Activated CD4-positive, alpha-beta T cell treated with anti-CD3 and anti-CD28 coated beads, Interleukin-2, amount 50 U/mL, for 4 hours (primary cell): ENCODE results near the gene KIAA1755.
"Not testable (repeated sequence)": the region's sequence is repeated elsewhere in the genome, so short reads cannot be mapped to it uniquely, and the experiment has no call there.

Source experiments
- DNase-seq, 2 experiments: peaks; one replicate each; pipeline ENCODE4 v3.0.0-alpha.2; 2020

KIAA1755 gene

DNA sequence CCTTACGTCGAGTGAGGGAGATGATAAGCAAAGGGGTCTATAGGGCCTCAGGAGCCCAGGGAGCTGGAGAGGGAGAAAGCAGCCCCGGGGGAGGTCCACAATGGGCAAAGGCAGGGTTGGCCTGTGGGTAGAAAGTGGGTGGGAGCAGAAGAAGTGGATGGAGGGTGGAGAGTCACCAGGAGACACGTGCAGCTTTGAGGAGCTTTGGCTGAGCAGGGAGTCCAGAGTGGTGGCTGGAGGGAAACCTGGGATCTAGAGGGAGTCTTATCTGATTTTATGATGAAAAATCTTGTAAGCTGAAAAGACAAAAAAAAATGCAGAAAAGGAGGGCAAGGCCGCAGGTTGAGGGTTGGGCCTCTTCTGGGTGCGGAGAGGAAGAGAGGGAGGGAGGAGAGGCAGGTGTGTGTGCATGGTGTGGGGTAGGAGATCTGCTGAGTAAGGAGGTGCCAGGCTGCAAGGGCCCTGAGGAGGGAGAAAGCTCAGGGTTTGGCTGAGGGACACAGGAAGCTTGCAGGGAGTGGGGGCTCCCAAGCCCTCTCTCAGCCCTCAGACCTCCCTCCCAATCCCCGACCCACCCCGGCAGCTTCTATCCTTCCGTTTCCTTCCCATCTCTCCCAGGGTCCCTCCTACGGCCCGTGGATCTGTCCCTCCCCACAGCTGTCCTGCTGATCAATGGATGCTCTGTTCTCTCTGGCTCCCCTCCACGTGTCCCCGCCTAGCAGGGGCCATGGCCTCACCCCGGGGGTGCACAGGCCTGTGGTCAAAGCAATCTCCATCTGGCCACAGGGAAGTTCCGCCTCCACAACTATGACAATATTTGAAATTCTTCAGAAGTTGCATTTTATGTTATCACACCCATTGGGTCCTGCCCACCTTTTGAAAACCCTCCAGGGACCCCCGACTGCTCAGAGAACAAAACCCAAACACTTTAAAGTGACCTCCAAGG lies 26.3 kb upstream of the KIAA1755 start:
- no peak for DNase-seq

DNA sequence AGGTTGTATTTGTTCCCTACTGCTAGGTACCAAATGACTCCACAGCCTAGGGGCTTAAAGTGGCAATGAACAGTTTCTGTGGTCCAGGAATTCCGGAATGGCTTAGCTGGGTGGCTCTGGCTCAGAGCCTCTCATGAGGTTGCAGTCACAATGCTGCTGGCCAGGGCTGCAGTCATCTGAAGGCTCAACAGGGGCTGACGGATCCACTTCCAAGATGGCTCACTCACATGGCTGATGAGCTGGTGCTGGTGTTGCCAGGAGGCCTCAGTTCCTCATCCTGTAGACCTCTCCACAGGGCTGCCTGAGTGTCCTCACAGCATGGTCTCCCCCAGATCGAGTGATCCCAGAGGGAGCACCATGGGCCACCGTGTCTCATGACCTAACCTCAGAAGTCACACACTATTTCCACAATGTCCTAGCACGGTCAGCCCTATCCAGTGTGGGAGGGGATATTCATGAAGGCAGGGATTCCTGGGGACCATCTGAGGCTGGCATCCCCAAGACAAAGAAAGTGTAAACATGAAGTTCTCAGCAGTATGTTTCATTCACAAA lies 24.4 kb upstream of the KIAA1755 start:
- no peak for DNase-seq

DNA sequence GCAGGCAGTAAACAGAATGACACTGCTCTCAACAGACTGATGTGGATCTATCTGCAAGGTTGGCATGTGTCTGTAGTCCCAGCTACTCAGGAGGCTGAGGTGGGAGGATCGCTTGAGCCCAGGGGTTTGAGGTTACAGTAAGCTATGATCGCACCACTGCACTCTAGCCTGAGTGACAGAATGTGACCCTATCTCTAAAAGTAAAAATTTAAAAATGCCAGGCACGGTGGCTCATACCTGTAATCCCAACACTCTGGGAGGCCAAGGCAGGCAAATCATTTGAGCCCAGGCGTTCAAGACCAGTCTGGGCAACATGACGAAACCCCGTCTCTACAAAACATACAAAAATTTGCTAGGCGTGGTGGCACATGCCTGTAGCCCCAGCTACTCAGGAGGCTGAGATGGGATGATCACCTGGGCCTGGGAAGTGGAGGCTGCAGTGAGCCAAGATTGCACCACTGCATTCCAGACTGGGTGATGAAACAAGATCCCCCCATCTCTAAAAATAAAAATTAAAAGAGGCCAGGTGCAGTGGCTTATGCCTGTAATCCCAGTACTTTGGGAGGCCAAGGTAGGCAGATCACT lies 23.6 kb upstream of the KIAA1755 start:
- not testable (repeated sequence) for DNase-seq

DNA sequence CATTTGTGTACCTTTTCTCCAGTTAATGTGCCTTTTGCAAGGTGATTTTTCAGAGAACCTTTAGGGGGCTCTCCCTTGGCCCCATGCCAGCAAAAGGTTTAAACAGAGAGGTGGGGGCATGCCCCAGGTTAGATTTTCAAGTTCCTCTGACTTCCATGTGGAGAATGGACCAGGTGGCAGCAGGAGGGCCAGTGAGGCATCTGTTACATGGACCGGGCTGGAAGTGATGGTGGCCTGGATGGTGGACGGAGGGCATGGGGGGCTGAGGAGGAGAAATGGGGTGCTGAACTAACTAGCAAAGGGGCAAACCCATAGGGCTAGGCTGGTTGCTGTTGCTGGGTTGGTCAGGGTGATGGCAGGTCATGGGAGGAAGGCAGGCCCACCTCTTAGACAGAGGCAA lies 22.7 kb upstream of the KIAA1755 start:
- no peak for DNase-seq

DNA sequence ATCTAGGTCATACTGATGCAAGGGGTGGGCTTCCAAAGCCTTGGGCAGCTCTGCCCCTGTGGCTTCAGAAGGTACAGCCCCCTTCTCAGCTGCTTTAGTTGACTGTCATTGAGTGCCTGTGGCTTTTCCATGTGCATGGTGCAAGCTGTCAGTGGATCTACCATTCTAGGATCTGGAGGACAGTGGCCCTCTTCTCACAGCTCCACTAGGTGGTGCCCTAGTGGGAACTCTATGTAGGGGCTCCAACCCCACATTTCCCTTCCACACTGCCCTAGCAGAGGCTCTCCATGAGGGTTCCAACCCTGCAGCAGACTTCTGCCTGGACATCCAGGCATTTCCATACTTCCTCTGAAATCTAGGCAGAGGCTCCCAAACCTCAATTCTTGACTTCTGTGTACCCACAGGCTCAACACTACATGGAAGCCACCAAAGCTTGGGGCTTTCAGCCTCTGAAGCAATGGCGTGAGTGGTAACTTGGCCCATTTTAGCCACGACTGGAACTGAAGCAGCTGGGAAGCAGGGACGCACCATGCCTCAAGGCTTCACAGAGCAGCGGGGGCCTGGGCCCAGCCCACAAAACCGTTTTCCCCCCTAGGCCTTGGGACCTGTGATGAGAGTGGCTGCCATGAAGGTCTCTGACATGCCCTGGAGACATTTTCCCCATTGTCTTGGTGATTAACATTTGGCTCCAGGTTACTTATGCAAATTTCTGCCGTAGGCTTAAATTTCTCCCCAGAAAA lies 20.8 kb upstream of the KIAA1755 start:
- not testable (repeated sequence) for DNase-seq

DNA sequence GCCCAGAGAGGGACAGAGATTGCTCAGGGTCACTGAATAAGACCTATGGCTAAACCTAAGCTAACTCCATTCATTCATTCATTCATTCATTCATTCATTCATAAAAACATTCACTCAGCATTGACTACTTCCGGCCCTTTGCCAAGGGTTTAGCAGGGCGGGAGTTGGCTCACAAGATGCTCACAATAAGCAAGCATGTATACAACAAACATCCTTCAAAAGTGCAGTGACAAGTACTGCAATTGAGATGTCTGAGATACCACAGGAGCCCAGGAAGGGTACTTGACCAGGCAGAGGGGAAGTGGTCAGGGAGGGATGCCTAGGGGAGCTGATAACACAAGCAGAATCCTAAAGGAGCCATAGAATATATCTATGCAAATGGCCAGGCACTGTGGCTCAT lies 18.2 kb upstream of the KIAA1755 start:
- no peak for DNase-seq

DNA sequence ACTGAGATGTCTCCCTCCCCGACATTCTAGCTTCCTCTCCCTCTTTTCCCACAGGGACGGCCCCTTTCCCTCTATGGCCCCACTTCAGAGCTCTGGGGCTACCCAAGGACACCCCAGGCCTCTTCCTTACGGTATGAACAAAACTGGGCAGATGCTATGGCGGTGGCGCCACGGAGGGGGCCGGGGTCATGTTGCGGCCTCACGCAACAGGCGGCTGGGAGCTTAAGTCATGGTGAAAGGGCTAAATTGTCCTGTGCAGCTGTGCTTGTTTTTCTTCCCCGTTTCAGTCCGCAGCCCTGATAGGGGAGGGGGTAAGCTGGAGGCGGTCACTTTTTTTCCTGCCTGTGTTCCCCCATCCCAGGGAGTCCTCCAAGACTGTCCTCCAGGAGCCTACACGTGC lies 17.6 kb upstream of the KIAA1755 start:
- DNase-seq = no peak

DNA sequence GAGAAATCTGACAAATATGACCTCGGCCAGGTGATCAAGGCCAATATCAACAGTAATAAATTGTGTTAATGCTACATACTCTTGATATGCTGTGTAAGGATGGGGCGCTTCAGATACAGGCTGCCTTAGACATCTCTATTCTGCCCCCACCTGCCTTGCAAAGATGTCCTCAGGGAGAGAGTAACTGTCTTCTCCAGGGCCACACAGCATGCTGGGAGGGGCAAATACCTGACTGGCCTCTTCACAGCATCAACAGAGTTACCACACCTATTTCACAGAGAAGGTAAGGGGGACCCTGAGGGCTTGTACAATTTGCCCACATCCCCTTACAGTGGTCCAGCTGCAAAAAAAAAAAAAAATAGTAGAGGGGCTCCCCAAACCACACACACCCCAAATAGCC lies 17.2 kb upstream of the KIAA1755 start:
- no peak for DNase-seq

DNA sequence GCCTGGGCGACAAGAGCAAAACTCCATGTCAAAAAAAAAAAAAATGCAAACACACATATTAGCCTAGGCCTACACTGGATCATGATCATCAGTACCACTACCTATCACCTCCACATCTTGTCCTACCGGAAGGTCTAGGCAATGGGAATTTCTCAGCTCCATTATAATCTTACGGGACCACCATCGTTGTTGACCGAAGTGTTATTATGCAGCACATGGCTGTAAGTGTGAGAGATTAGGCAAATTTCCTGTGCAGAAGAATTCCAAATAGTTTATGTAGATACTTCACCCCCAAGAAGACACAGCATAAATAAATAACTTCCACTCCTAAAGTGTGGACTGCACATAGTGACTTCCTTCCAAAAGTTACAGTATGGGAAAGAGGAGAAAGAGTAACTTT lies 16.8 kb upstream of the KIAA1755 start:
- DNase-seq = no peak

DNA sequence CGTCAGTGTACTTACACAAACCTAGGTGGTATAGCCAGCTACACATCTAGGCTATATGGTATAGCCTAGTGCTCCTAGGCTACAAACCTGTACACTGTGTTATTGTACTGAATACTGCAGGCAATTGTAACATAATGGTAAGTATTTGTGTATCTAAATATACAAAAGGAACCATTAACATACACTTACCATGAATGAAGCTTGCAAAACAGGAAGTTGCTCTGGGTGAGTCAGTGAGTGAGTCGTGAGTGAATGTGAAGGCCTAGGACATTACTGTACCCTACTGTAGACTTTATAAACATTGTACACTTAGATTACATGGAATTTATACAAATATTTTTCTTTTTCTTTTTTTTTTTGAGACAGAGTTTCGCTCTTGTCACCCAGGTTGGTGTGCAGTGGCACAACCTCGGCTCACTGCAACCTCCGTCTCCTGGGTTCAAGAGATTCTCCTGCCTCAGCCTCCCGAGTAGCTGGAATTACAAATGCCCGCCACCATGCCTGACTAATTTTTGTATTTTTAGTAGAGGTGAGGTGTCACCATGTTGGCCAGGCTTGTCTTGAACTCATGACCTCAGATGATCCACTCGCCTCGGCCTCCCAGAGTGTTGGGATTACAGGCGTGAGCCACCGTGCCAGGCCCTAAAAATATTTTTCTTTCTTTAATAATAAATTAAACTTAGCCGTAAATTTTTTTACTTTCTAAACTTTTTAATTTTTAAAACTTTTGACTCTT lies 15.4 kb upstream of the KIAA1755 start:
- DNase-seq = no peak

DNA sequence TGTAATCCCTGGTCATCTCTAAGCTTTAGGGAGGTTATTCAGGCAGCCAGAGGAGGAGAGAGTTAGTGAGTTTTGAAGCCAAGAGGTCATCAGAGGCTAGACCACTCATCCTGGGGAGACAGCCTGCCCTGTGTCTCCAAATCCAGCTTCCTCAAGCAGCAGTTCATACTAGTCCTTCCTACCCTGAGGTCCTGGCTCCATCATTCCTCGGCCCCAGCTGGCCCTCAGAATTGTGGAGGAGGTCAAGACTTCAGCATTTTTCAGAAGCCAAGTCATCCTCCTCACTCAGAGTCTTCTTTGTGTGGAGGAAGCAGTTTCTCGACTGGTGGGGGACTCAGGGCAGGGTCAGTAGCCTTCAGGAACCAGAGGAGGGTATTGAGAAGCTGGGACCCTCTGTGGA lies 12.4 kb upstream of the KIAA1755 start:
- no peak for DNase-seq

DNA sequence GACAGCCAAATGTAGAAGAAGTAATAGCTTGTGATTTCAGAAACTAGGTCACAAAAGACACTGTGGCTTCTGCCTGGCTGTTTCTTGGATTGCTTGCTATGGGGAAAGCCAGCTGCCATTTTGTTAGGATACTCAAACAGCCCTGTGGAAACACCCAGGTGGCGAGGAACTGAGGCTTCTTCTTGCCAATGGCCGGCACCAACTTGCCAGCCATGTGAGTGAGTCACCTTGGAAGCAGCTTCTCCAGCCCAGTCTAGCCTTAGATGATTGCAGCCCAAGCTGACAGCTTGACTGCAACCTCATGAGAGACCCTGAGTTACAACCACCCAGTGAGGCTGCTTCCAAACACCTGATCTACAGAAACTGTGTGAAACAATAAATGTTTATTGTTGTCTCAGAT lies 11.9 kb upstream of the KIAA1755 start:
- DNase-seq = no peak

DNA sequence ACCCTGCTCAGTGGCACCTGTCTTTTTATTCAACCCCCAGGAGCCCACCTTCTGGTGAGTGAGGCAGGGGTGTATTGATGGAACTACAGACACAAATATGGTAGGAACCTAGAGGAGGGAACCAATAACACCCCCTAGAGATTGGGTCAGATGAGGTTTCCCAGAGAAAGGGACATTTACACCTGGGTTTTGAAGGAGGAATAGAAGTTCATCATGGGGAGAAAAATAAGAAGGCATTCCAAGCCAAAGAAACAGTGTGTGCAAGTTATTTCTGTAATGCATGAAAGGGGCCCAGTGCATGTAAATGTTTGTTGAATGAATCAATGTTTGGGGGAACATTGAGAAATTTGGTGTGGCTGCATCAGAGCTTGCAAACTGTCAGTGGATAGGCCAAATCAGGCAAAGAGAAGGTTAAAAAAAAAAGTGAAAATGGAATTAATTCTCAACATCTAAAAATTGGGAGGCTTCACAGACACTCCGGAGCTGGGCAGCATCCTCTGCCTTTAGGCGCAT lies 11.1 kb upstream of the KIAA1755 start:
- no peak for DNase-seq

DNA sequence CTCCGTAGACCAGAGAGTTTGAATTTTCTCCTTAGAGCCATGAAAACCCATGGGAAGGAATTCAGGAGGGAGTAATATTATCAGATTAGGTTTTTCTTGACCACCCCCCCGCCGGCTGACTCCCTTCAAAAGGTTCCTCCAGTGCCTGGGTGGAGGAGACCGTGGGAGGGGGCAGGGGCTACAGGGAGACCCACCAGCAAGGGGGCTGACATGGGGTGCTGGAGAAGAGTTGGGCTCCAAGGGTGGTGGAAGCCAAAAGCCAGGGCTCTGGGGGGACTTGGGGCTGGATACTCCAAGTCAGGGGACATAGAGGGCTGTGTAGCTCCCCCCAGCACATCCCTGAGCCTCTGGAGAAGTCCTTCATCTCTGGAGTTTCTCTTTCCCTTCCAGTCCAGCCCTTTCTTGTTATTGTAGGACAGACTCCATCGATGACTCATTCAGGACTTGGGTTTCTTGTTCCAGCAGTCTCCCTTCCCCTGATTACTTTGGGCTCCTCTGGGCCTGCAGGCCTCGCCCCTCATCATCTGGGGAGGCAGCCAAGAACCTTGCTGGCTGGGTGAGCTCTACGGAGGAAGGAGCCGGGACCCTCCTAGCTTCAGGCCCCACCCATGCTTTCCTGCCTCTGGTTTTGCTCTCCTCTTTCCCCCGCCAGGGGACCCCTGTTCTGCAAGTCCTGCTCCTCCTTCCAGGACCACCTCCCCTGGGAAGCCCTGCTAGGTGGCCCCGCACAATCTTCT lies 10.5 kb upstream of the KIAA1755 start:
- no peak for DNase-seq

DNA sequence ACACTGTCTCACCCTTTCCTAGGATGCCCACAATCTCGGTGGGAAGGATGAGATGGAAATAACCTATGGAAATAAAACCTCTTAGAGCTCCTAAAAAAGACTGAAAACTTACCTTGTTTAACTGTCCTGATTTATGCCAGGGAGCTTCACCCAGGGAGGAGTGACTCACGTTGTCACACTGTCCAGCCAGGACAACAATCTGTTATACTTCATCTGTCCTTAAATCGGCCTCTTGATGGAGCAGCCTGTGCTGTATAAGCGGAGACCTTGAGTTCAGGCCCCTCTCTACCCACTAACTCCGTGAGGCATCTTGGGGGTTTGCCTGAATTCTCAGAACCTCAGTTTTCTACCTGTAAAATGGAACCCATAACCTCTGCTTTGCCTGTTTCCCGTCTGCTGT lies 9.2 kb upstream of the KIAA1755 start:
- no peak for DNase-seq

DNA sequence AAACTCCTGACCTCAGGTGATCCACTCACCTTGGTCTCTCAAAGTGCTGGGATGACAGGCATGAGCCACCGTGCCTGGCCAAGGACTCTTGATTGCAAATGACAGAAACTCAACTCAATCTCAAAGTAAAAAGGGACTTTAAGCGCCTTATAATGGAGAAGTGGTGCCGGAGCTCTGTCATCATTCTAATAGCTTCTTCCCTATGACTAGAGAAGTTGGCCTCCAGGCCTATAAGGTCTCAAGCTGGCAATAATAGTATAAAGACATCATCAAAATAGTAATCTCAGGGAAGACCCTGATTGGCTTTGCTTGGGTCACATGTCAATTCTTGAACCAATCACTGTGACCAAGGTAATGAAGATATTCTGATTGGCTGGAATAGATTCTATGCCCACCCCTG lies 8.5 kb upstream of the KIAA1755 start:
- no peak for DNase-seq

DNA sequence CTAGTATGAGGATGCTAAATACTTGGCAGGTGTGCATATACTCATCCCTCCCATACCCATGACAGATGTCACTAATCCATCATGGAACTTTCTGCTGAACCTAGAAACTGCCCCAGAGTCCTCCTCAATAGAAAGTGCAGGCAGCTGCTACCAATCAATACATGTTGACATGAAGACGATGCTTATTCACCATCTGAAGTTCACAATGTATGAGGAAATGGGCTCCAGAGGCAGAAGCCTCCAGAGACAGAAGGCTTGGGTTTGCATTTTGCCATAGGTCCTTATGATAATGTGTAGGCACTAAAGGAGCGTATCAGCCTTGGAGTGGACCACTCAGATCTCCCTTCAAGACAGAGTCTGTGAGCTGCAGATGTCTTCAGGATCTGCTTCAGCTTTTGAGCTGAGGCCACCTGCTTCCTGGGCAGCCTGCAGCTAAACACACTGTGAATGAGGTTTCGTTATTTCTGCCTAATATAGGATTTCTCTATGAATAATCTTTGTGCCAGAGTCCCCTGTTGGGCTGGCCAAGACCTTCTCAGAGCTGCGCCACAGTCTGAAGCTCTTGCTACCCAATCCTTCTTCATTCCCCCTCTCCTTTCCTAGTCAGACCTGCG lies 7.5 kb upstream of the KIAA1755 start:
- no peak for DNase-seq

DNA sequence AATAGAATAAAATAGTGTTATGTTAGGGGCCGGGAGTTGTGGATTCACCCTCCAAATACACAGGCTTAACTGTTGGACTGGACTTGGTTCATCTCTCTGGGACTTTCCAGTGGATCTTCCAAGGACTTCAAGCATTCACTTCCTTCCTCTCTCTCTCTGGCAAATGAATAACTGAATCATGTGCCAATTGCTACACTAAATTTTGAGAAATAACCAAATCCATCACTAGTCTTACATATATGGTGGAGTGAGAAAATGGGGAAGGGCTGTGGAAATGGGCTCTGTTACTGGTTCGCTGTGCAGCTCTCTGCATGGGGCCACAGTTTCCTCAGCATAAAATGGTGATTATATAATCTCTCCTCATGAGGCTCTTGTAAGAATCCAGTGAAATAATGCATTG lies 6.8 kb upstream of the KIAA1755 start:
- no peak for DNase-seq

DNA sequence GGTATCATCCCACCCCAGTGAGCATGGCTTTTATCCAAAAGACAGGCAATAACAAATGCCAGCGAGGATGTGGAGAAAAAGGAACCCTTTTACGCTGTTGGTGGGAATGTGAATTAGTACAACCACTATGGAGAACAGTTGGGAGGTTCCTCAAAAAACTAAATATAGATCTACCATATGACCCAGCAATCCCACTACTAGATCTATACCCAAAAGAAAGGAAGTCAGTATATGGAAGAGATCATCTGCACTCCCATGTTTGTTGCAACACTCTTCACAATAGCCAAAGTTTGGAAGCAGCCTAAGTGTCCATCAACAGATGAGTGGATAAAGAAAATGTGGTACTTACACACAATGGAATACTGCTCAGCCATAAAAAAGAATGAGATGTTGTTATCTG lies 5.9 kb upstream of the KIAA1755 start:
- DNase-seq = no peak

DNA sequence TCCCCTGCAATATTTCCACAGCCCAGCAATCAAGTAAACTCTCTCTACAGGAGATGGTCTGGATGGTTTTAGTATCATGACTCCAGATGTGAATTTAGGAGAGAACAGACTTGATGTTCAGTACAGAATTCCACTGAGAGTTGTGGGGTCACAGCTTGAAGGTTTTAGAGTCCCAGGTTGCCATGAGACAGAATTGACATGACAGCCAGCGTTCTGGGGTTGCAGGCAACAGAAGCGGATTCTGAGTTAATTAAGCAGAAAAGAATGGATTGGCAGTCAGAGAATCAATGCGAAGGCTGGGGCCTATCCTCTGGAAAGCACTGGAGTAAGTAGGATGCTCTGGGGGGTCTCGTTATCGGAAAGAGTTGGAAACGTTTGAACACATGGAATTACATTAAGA lies 2.4 kb upstream of the KIAA1755 start:
- no peak for DNase-seq

DNA sequence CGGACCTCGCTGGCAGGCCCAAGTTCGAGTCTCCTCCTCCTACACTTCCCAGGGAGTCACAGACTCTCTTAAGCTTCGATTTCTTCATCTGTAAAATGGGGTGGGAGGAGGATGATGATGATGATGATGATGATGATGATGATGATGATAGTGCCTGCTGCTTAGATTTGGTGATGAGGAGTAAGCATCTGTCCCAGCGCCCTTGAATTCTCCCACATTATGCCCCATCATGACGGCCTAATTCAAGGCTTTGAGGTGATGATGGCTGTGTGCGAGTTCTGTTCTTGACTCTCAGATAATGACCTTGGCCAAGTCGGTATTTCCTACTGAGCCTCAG lies 487 bp upstream of the KIAA1755 start:
- no peak for DNase-seq

DNA sequence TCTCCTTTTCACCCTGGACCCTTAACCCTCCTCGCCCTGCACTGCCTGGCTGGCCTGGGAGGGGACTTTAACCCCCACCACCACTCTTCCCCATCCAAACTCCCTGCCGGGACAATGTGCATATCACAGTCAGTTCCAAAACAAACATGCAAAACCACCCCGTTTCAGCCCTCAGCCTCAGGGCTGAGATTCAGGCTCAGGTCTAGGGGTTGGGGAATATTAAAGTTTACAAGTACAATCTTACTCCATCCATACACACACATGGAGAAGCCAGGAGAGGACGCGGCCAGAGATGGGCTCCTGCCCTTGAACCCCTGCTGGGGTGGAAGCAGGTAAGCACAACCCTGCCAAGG lies 534 bp downstream of the KIAA1755 start:
- no peak for DNase-seq
